ENCODE measurements around the gene PDZRN3. TPM values are rescaled to one million over a fixed set of nuclear protein-coding genes. Genes with fewer than 3 reads are reported as not detected.

The PDZRN3 gene
- total and polyA plus RNA-seq, 2 experiments from 2014 or later, result 7.5 to 14.0 TPM

GRCh38 chr3:73481888-73482287, 142.9 kb downstream of the PDZRN3 start:
- Histone ChIP-seq H2AFZ (no peak overlapping the region), H3K79me2 (replicated peaks; ENCODE audit: insufficient read depth) (no peaks in the 10 kb centered on the region), H3K4me3 (no peak overlapping the region), H3F3A (replicated peaks; ENCODE audit: low read depth) (no peaks in the 10 kb centered on the region), H3K4me1 (ENCODE audit: insufficient read depth) (peaks cover 43% of the 10 kb centered on the region), H3K27me3 (ENCODE audit: insufficient read depth) (no peaks in the 10 kb centered on the region), H3K9me2 (ENCODE audit: insufficient read depth) (no peaks in the 10 kb centered on the region), H3K27ac (ENCODE audit: low read depth) (no peak overlapping the region), H4K20me1 (replicated peaks; ENCODE audit: insufficient read depth) (no peaks in the 10 kb centered on the region), H3K36me3 (ENCODE audit: insufficient read depth) (no peaks in the 10 kb centered on the region), H3K4me2 (no peak overlapping the region)
- H3K4me1 Mint-ChIP-seq, result peaks cover 55% of the 10 kb centered on the region
- DNase-seq (ENCODE audit: low spot score), result no peak
- ATAC-seq, result no peak
- H3K4me3 Mint-ChIP-seq, result no peak overlapping the region
- no peak overlapping the region for H3K27ac Mint-ChIP-seq
- H3K9me3 Mint-ChIP-seq, result peaks cover 11% of the 10 kb centered on the region
- no peak for TF ChIP-seq CREB1 (CRISPR knock-in tag; IDR thresholded peaks at IDR 0.05; ENCODE audit: low read depth)
- no peak for TF ChIP-seq NANOG (IDR thresholded peaks at IDR 0.05; ENCODE audit: borderline replicate concordance)
- TF ChIP-seq ZNF331 (CRISPR knock-in tag; IDR thresholded peaks at IDR 0.05; ENCODE audit: low read depth), result no peak
- TF ChIP-seq STAT1 (IDR thresholded peaks at IDR 0.05; ENCODE audit: unreplicated experiment), result no peak
- no peak for TF ChIP-seq POLR2AphosphoS5 (IDR thresholded peaks at IDR 0.05; ENCODE audit: low read depth)
- TF ChIP-seq JUNB (IDR thresholded peaks at IDR 0.05; ENCODE audit: unreplicated experiment), result no peak
- TF ChIP-seq EZH2 (IDR thresholded peaks at IDR 0.05; ENCODE audit: low read depth, unreplicated experiment), result no peak
- TF ChIP-seq CTCF (conservative IDR thresholded peaks at IDR 0.05; ENCODE audit: low read depth in 2 of 2), result no peak
- no peak for TF ChIP-seq REST (IDR thresholded peaks at IDR 0.05; ENCODE audit: unreplicated experiment)
- no peak for TF ChIP-seq EZH2phosphoT487 (IDR thresholded peaks at IDR 0.05; ENCODE audit: unreplicated experiment)
- no peak for TF ChIP-seq ETS1 (IDR thresholded peaks at IDR 0.05)
- no peak for TF ChIP-seq ZNF114 (CRISPR knock-in tag; IDR thresholded peaks at IDR 0.05)
- no peak for TF ChIP-seq ZNF462 (CRISPR knock-in tag; IDR thresholded peaks at IDR 0.05)
- peaks cover 10% of the 10 kb centered on the region for H3K36me3 Mint-ChIP-seq (ENCODE audit: low read depth)
- H3K27me3 Mint-ChIP-seq (ENCODE audit: insufficient read depth, low read depth, poor library complexity), result peaks cover 6% of the 10 kb centered on the region
